GM19438 (cell line): ENCODE measurements around the gene YIF1A.
A peak's percentile ranks its signal among the peaks of the same experiment; 100 is the strongest.
"Not testable (repeated sequence)": the region's sequence is repeated elsewhere in the genome, so short reads cannot be mapped to it uniquely, and the experiment has no call there.

Experiments
- ATAC-seq: cut with Tn5 transposase; IDR thresholded peaks from one replicate; pipeline ENCODE4 v1.9.1; 2021; ENCODE audit warnings: low read depth; ENCODE audit not compliant: unreplicated experiment

The YIF1A gene

GRCh38 chr11:66312549-66313320 is 23.8 kb upstream of the YIF1A start:
- ATAC-seq: peak; percentile 62

- ATAC-seq: peak; percentile 74
These were observed 23.1 kb upstream of the YIF1A start for GRCh38 chr11:66311965-66312548.

GRCh38 chr11:66311470-66311964 is 22.6 kb upstream of the YIF1A start:
- no peak for ATAC-seq

GRCh38 chr11:66310803-66311440 is 22.0 kb upstream of the YIF1A start:
- not testable (repeated sequence) for ATAC-seq

GRCh38 chr11:66310324-66310723 is 21.4 kb upstream of the YIF1A start:
- no peak for ATAC-seq

GRCh38 chr11:66309475-66309874 is 20.5 kb upstream of the YIF1A start:
- no peak for ATAC-seq

GRCh38 chr11:66302656-66303055 is 13.7 kb upstream of the YIF1A start:
- ATAC-seq: no peak

GRCh38 chr11:66299186-66299585 is 10.2 kb upstream of the YIF1A start:
- no peak for ATAC-seq

- ATAC-seq: no peak
These were observed 8.7 kb upstream of the YIF1A start for GRCh38 chr11:66297610-66298009.

GRCh38 chr11:66294626-66295620 is 6.0 kb upstream of the YIF1A start:
- ATAC-seq: no peak

- no peak for ATAC-seq
These were observed 5.1 kb upstream of the YIF1A start for GRCh38 chr11:66293777-66294625.

- ATAC-seq: no peak
These were observed 4.4 kb upstream of the YIF1A start for GRCh38 chr11:66293352-66293751.

GRCh38 chr11:66292543-66293332 is 3.8 kb upstream of the YIF1A start:
- ATAC-seq: no peak

GRCh38 chr11:66291706-66292542 is 3.0 kb upstream of the YIF1A start, which contains the start of gene TMEM151A:
TMEM151A (plus strand) TSS chr11:66291894; CDS start chr11:66292014, 120 bp downstream.
- no peak for ATAC-seq

- no peak for ATAC-seq
These were observed 2.4 kb upstream of the YIF1A start for GRCh38 chr11:66291303-66291705.

- no peak for ATAC-seq
These were observed 1.3 kb upstream of the YIF1A start for GRCh38 chr11:66290330-66290621.

- peak; percentile 31 for ATAC-seq
These were observed 796 bp upstream of the YIF1A start for GRCh38 chr11:66289548-66290329.
